DMS 273 (cell line): ENCODE data around the gene ZFHX3.

Source experiments
- DNase-seq: peaks from one replicate; lab custom pipeline; 2025; ENCODE audit not compliant: unreplicated experiment; lab: John Stamatoyannopoulos, UW

ZFHX3 gene

GRCh38 chr16:72809446-72809845 is 238.5 kb downstream of the ZFHX3 start:
- DNase-seq = no peak

DNA sequence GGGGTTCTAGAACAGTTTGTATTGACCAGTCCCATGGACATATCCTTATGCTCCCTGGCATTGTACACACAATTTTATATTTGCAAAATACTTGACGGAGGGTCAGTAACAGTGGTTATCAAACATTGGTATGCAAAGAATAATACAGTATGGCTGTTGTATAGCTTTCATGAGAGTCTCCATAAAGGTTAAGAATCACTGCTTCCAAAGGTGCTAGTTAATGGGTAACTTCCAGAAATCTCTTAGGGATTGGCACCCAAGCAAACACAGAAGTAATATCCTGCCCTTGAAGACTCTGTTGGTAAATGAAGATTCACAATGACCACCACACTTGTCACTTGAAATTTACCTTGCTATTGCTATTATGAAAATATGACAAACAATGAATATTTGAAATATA is 239.2 kb downstream of the ZFHX3 start:
- no peak for DNase-seq

GRCh38 chr16:72807245-72807644 is 240.7 kb downstream of the ZFHX3 start:
- DNase-seq = peak; percentile 11

DNA sequence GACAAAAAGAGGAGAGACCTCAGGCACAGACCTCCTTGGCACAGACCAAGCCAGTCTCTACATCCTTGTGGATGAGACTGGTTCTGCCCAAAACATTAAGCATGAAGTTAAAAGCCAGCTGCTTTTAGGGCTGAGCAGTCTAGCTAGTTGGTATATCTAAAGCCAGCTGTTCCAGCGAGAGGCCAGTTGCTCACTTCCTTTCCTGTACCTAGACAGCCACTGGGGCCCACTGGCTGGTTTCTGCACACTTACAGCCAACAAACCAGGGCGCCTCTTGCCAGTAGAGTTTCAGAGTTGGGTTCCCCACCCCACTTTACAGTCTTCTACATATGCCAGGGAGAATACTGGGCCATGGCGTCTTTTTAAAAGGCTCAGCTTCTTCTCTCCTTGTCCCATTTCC is 242.4 kb downstream of the ZFHX3 start:
- no peak for DNase-seq

DNA sequence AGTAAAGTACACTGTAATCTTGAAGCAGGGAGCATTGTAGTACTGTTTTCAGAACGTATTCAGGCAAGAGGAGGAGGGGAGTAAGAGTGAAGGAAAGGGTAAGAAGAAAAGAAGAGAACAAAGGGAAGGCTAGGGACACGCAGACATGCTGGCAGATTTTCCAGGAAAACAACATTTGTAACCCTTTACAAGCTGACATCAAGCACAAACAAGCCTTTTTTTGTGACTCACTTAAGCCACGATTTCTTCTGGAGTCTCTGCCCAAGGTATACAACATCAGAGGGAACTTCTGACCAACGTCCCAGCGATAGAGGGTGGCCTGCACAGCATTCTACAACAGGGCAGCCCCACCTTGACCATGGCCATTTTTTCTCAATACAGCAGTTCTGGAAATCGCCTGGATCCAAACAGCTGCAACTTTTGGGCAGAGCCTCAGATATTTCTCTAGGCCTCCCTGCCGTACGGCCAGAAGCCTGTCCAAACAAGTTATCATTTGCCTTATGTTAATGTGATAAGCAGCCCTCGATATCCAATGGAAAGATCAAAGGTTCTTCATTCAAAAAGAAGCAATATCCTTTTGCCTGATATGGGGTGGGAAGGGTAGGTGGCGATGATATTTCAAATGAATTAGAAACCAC is 247.3 kb downstream of the ZFHX3 start:
- no peak for DNase-seq

GRCh38 chr16:72798264-72798663 is 249.7 kb downstream of the ZFHX3 start:
- no peak for DNase-seq

- DNase-seq = peak; percentile 8
Measured at GRCh38 chr16:72797621-72798020, 250.3 kb downstream of the ZFHX3 start.

DNA sequence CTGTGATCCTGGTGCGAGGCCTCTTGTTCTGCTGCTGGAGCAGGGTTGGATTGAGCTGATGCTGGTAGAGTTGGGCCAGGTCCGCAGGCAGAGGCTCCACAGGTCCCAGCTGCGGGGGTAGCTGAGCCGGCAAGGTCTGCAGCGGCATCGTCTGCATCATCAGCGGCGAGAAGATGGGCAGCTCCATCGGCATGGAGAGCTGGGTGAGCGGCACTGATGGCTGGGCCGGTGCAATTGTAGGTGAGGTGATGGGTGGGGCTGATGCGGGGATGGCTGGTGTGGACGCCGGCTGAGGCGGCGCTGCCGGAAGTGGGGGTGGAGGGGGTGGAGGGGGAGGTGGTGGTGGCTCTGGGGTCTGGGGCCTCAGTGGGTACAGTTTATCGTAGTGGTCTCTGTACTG is 251.7 kb downstream of the ZFHX3 start:
- DNase-seq = no peak

DNA sequence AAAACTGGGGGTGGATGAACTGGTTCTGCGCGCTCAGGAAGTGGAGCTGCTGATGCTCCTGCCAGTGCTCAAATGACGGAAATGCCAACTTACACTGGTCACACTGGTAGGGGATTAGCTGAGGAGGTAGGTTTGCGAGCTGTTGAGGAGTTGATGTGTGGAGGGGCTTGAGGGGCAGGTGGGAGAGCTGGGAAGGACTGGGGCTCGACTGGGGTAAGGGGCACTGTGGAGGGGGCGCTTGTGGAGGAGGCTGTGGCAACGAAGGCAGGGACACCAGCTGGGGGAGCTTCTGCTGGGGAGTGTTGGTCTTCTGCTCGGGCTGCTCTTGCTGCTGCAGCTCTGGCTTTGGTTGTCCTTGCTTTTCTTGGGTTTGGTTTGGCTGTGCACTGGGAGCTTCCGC is 252.9 kb downstream of the ZFHX3 start:
- DNase-seq = no peak

- peak; percentile 17 for DNase-seq
Measured at GRCh38 chr16:72794319-72794718, 253.6 kb downstream of the ZFHX3 start.

DNA sequence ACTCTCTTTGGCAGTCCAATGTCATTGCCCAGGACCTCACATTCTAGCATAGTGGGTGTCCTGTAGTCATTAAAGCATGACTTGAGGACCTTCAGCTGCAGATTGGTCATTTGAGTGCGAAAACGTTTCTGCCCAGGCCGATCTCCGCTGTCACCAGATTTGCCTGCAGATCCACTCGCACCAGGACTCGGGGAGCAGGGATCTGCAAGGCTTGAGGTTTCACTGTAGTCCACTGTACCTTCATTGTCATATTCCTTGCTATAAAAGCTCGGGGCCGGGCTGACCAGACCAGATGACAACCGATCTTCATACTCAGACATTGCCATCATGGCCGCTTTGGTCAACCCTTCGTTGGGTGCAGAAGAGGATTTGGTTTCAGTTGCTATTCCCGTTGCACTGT is 254.2 kb downstream of the ZFHX3 start:
- no peak for DNase-seq

DNA sequence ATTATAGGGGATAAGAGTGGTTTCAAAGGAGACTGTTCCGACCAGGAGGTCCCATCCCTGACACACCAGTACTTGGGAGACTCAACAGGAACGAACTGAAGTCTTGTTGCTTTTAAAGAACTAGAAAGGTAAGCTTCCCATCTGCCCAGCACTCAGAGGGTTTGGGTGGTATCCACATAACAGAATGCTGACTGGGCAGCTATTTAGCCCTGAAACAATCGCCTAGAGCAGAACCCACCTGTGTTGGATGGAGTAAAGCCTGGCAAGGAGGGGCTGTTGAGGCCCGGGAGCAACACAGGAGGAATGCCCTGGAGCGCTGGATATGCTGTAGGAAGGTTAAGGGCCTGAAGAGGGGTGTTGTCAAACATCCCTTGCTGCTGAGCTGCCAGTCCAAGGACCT is 254.9 kb downstream of the ZFHX3 start:
- no peak for DNase-seq

DNA sequence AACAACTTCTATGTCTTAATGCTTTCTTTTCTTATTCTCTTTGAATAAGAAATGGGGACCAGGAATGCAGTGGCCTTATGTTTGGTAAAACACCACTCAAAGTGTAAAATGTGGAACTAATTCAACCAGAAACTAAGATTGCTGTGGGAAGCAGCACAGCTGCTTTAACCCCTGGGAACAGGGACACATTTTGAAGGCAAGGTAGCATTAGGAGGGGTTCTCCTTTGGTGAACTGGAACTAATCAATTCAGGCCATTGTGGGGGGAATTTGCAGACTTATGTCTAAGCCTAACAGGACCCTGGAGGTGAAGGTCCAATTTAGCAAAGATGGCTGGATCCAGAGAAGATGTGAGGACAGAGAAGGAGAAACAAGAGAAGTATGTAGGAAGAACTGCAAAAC is 256.1 kb downstream of the ZFHX3 start:
- DNase-seq = no peak

DNA sequence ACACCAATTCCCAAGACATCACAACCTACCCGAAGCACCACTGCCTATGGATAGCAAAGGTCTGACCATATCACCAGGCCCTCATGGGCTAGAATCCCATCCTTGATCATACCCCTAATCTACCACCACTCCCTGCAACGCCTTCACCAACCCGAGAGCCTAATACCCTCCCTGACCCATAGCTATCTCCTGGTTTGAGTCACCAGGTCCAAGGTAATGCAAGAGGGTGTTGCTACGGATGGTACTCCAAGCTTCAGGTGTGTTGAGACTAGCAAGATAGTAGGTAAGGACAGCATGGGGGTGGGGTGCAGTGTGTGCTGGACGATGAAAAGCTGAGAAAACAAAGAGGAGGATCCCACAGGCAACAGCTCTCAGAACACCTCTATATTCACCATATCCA is 258.0 kb downstream of the ZFHX3 start:
- no peak for DNase-seq

- no peak for DNase-seq
Measured at GRCh38 chr16:72789465-72789864, 258.5 kb downstream of the ZFHX3 start.

DNA sequence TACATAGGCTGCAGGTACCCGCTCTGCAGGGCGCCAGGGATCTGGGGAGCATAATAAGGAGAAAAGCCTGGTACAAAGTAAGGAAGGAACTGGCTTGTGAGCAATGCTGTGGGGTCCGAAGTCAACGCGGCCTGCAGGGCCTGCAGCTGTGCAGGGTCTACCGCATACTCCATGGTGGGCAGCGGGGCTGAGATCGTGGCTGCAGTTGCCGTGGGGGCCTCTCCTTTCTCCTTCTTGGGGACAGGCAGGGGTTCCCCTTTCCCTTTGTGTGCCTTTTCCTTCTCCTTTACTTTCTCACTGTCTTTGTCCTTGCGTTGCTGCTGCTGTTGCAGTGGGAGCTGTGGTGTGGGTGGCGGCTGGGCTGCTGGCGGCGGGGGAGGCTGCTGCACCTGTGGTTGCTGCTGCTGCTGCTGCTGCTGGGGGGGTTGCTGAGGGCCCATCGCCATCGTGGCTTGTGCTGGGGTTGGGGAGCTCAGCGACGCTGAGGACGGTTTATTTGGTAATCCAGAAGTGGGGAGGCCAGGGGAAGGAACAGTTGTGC is 259.6 kb downstream of the ZFHX3 start:
- no peak for DNase-seq

- no peak for DNase-seq
Measured at GRCh38 chr16:72787514-72788268, 260.2 kb downstream of the ZFHX3 start.

GRCh38 chr16:72787130-72787513 is 260.8 kb downstream of the ZFHX3 start:
- DNase-seq = no peak

DNA sequence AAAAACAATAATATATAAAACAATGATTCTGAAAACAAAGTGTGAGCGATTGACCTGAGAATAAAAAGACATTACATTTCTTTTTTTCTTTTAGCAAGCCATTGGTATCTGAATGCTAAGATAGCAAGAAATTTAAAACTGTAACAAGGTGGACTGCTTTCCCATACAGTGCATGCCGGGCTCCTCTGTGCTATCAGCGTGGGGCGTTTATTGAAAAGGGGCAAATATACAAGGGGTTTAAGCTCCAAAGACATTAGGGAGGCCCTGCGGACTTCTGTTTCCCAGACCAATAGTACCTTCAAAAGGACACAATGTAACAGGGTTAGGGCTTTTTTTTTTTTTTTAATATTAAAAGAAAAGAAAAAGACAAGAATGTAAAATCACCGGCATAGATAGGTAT is 261.3 kb downstream of the ZFHX3 start:
- DNase-seq = no peak

GRCh38 chr16:72785886-72786285 is 262.0 kb downstream of the ZFHX3 start:
- DNase-seq = no peak

- DNase-seq = no peak
Measured at GRCh38 chr16:72785171-72785570, 262.8 kb downstream of the ZFHX3 start.

DNA sequence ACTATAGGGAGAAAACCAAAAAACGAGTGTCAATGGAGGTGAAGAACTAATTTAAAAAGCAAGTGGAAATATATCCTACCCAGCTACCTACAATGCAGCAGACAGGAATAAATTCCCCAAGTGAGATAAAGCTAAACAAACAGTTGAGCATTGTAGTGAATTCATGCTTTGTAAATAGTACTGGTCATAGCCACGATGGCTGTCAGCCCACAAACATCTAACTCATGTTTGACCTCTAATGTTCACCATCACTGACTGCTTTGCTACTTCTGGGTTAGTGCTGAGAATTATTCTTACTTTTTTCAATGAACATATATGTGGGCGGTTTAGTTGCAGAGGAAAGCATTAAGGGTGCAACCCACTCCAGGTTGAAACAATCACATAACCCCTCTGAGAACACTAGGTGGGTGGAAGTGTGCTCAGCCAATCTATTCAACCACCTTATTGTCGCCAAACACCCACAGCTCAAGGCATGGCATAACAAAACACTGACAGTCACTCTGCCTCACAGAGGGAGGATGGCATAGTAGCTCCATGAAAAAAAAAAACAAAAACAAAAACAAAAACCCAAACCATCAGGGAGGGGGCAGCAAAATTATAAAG is 264.1 kb downstream of the ZFHX3 start:
- no peak for DNase-seq
